ENCODE data around the gene R3HDM1. TPM values are rescaled to one million over a fixed set of nuclear protein-coding genes. Genes with fewer than 3 reads are reported as not detected.
A peak's percentile ranks its signal among the peaks of the same experiment; 100 is the strongest.
"Not testable (repeated sequence)": the region's sequence is repeated elsewhere in the genome, so short reads cannot be mapped to it uniquely, and the experiment has no call there.

The R3HDM1 gene
- total RNA-seq, 2 donors from 2014 or later = 9.3 to 51.5 TPM

DNA sequence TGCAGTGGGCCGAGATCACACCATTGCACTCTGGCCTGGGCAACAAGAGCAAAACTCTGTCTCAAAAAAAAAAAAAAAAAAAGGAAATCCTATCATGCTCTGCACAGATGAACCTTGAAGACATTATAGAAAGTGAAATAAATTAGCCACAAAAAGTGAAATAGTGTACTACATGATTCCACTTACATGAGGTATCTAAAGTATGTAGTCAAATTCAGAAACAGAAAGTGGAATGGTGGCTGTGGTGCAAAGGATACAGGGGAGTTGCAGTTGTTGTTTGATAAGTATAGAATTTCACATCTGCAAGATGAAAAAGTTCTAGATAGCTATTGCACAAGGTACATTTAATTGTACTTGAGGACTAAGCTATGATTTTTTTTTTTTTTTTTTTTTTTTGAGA, 5.5 kb upstream of the R3HDM1 start:
- Histone ChIP-seq H3K27ac (no peak overlapping the region), H3K36me3 (no peaks in the 10 kb centered on the region), H3K4me3 (no peak overlapping the region), H3K27me3 (replicated peaks; ENCODE audit: insufficient read depth) (no peaks in the 10 kb centered on the region), H3K9me3 (no peaks in the 10 kb centered on the region), H3K4me1 (replicated peaks) (no peaks in the 10 kb centered on the region)
- intact Hi-C loops (cut with DNase I) = no loop called here
- DNase-seq (ENCODE audit: low spot score) = no peak
- TF ChIP-seq POLR2AphosphoS5 (IDR thresholded peaks at IDR 0.05) (no peak), POLR2A (IDR thresholded peaks at IDR 0.05) (no peak)
- TF ChIP-seq, protein P1, sequence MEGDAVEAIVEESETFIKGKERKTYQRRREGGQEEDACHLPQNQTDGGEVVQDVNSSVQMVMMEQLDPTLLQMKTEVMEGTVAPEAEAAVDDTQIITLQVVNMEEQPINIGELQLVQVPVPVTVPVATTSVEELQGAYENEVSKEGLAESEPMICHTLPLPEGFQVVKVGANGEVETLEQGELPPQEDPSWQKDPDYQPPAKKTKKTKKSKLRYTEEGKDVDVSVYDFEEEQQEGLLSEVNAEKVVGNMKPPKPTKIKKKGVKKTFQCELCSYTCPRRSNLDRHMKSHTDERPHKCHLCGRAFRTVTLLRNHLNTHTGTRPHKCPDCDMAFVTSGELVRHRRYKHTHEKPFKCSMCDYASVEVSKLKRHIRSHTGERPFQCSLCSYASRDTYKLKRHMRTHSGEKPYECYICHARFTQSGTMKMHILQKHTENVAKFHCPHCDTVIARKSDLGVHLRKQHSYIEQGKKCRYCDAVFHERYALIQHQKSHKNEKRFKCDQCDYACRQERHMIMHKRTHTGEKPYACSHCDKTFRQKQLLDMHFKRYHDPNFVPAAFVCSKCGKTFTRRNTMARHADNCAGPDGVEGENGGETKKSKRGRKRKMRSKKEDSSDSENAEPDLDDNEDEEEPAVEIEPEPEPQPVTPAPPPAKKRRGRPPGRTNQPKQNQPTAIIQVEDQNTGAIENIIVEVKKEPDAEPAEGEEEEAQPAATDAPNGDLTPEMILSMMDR (IDR thresholded peaks at IDR 0.05) = no peak
- WGBS = 100% methylated on average over 1 of the region's 1 CpG

DNA sequence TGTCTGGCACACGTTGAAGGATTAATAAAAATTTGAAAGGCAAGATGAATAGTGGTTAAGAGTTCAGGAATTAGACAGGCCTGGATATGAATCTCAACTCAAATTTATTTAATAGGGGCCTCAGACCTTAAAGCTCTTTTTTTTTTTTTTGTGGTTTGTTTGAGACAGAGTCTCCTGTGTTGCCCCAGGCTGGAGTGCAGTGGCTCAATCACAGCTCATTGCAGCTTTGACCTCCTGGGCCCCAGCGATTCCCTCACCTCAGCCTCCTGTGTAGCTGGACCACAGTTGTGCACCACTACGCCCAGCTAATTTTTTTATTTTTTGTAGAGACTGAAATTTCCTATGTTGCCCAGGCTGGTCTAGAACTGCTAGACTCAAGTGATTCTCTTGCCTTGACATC, 3.3 kb upstream of the R3HDM1 start:
- DNase-seq (ENCODE audit: low spot score) = no peak
- H3K36me3 ChIP-seq = no peaks in the 10 kb centered on the region
- intact Hi-C loops (cut with DNase I) = no loop called here
- no peak overlapping the region for H3K27ac ChIP-seq
- no peaks in the 10 kb centered on the region for H3K27me3 ChIP-seq (replicated peaks; ENCODE audit: insufficient read depth)
- H3K9me3 ChIP-seq = no peaks in the 10 kb centered on the region
- H3K4me1 ChIP-seq (replicated peaks) = no peaks in the 10 kb centered on the region
- TF ChIP-seq POLR2AphosphoS5 (IDR thresholded peaks at IDR 0.05) (no peak), POLR2A (IDR thresholded peaks at IDR 0.05) (no peak)
- TF ChIP-seq, protein P1 (IDR thresholded peaks at IDR 0.05) = no peak
- WGBS = 78% methylated on average over 3 of the region's 3 CpGs
- H3K4me3 ChIP-seq = no peak overlapping the region

DNA sequence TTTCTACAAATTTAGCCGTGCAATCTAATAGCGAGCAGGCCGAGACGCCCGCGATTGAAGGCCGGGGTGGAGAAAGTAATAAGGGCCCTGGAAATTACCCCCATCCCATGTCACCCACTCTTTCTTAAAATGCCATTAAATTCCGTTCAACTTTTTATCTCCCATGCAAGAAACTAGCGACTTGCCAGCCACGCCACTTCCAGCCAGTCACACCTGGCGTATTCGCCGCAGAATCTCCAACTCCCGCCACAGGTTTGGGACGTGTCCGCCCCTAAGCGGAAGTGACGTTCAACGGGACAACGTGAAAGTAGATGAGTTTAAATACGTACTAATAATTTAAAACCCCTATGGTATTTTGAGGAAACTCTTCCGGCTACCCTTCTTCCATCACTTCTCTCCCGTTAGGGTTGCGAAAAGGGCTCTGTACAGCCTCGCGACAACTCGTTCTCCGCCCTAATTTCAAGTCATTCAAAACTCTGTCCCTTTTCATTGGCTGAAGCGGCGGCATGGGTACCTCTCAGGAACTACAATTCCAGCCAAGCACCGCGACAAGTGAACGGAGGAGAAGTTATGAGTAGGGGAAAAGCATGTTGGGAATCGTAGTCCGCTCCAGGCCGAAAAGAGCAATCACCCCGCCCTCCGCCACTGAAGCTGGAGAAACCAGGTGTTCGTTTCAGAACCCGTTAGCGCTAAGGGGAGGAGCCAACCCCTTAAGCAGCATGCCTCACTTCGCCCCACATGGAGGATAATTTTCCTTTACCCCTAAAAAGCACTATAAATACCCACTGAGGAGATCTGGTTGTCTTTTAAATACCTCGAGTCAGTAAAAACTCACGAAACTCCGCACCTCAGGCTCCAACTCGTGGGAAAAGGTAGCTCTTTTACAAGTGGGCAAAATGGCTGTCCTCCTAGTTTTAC, 712 bp upstream of the R3HDM1 start, which contains the start of gene ZRANB3:
Gene ZRANB3, minus strand, starts transcription at position 906 of the 918 bp plus-strand sequence.
- H3K27me3 ChIP-seq (replicated peaks; ENCODE audit: insufficient read depth) = no peaks in the 10 kb centered on the region
- peak; percentile 97 for DNase-seq (ENCODE audit: low spot score)
- H3K27ac ChIP-seq = peak within 1 kb of the TSS; percentile 88 to 92
- H3K36me3 ChIP-seq = no peaks in the 10 kb centered on the region
- intact Hi-C loops (cut with DNase I) = loop anchor here (2.0 to 10.0 kb wide), 3 partner anchors 210 to 616 kb away; partner anchors contain the start of genes CCNT2, RAB3GAP1 and UBXN4
- H3K9me3 ChIP-seq = no peaks in the 10 kb centered on the region
- peak; percentile 64 for TF ChIP-seq POLR2AphosphoS5 (IDR thresholded peaks at IDR 0.05)
- TF ChIP-seq, protein P1 (IDR thresholded peaks at IDR 0.05) = no peak
- under 1% methylated on average over 46 of the region's 46 CpGs for WGBS
- H3K4me3 ChIP-seq = peak within 1 kb of the TSS; percentile 64 to 90
- H3K4me1 ChIP-seq (replicated peaks) = no peaks in the 10 kb centered on the region

- intact Hi-C loops (cut with DNase I) = loop anchor here (5.0 to 10.0 kb wide), 2 partner anchors 480 to 618 kb away; partner anchors contain the start of genes CCNT2 and RAB3GAP1
- Histone ChIP-seq H3K4me1 (replicated peaks) (no peaks in the 10 kb centered on the region), H3K36me3 (no peaks in the 10 kb centered on the region), H3K9me3 (no peaks in the 10 kb centered on the region), H3K27ac (no peak overlapping the region), H3K4me3 (no peak overlapping the region), H3K27me3 (replicated peaks; ENCODE audit: insufficient read depth) (no peaks in the 10 kb centered on the region)
- TF ChIP-seq POLR2A (IDR thresholded peaks at IDR 0.05) = no peak
- TF ChIP-seq POLR2AphosphoS5 (IDR thresholded peaks at IDR 0.05) = no peak
- TF ChIP-seq, protein P1 (IDR thresholded peaks at IDR 0.05) = no peak
- 56% methylated on average over 3 of the region's 3 CpGs for WGBS
- DNase-seq (ENCODE audit: low spot score) = no peak
Measured at GRCh38 chr2:135532581-135532980, 1.3 kb downstream of the R3HDM1 start.

DNA sequence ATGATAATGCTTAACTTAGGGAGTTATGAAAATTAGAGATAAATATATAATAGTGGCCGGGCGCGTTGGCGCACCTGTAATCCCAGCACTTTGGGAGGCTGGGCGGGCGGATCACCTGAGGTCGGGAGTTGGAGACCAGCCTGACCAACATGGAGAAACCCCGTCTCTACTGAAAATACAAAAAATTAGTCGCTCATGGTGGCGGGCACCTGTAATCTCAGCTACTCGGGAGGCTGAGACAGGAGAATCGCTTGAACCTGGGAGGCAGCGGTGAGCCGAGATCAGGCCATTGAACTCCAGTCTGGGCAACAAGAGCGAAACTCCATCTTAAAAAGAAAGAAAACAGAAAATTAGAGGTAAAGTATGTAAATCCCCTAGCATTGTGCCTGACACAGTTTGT, 2.3 kb downstream of the R3HDM1 start:
- intact Hi-C loops (cut with DNase I) = loop anchor here (5.0 to 10.0 kb wide), 2 partner anchors 481 to 619 kb away; partner anchors contain the start of genes CCNT2 and RAB3GAP1
- not testable (repeated sequence) for H3K27ac ChIP-seq; H3K27me3 ChIP-seq (replicated peaks; ENCODE audit: insufficient read depth); H3K36me3 ChIP-seq; H3K4me1 ChIP-seq (replicated peaks); DNase-seq (ENCODE audit: low spot score); H3K4me3 ChIP-seq; H3K9me3 ChIP-seq
- WGBS = 97% methylated on average over 15 of the region's 15 CpGs

Measured in prostate gland (tissue), 2 donors.